ENCODE results near the gene CCL5.
A peak's percentile ranks its signal among the peaks of the same experiment; 100 is the strongest.

- TF ChIP-seq REST (IDR thresholded peaks at IDR 0.05; ENCODE audit: unreplicated experiment), result no peak
- TF ChIP-seq CTCF (conservative IDR thresholded peaks at IDR 0.05; ENCODE audit: low read depth in 2 of 2), result peak in 1 of 2 experiments; percentile 11; a peak in 1 of 4 replicates
- no peak for TF ChIP-seq EZH2 (IDR thresholded peaks at IDR 0.05; ENCODE audit: low read depth, unreplicated experiment)
- TF ChIP-seq CREB1 (CRISPR knock-in tag; IDR thresholded peaks at IDR 0.05; ENCODE audit: low read depth), result no peak
- no peak for TF ChIP-seq EZH2phosphoT487 (IDR thresholded peaks at IDR 0.05; ENCODE audit: unreplicated experiment)
Measured at GRCh38 chr17:35870906-35871819, 9.0 kb downstream of the CCL5 start.

Measured in GM23338 (cell line).